Chondrocyte (in vitro differentiated cells): ENCODE results near the gene C16orf89. TPM values are rescaled to one million over a fixed set of nuclear protein-coding genes. Genes with fewer than 3 reads are reported as not detected.

Experiments
- DNase-seq: peaks from one replicate; pipeline ENCODE4 v3.0.0; 2021; ENCODE audit warnings: mixed read lengths, low spot score
- H3K27ac Mint-ChIP-seq: one replicate; pipeline ENCODE4 v1.8.0; 2021; ENCODE audit warnings: mild to moderate bottlenecking, moderate library complexity, mixed read lengths; ENCODE audit not compliant: unreplicated experiment
- H3K27me3 Mint-ChIP-seq: 2 replicates; pipeline ENCODE4 v1.8.0; 2021; ENCODE audit warnings: low read depth, mixed read lengths
- H3K36me3 Mint-ChIP-seq: 2 replicates; pipeline ENCODE4 v1.8.0; 2021; ENCODE audit warnings: low read depth, mixed read lengths
- H3K4me1 Mint-ChIP-seq: 2 replicates; pipeline ENCODE4 v1.8.0; 2021; ENCODE audit warnings: low read depth, mild to moderate bottlenecking, mixed read lengths
- H3K4me3 Mint-ChIP-seq: one replicate; pipeline ENCODE4 v1.8.0; 2021; ENCODE audit warnings: mild to moderate bottlenecking, moderate library complexity, mixed read lengths; ENCODE audit not compliant: unreplicated experiment
- H3K9me3 Mint-ChIP-seq: 2 replicates; pipeline ENCODE4 v1.8.0; 2021; ENCODE audit warnings: low read depth, mixed read lengths
- CTCF ChIP-seq: fragments of 200-600 bp; sonication (generic); IDR thresholded peaks from 2 replicates; pipeline ENCODE4 v1.5.0; 2021; ENCODE audit warnings: antibody characterized with exemption, mild to moderate bottlenecking, moderate library complexity
- total RNA-seq: library from RNA; stranded (reverse); gene quantifications from 3 replicates; pipeline ENCODE4 v1.2.1, GENCODE V29; 2021

C16orf89 gene
- total RNA-seq, 1 donor from 2014 or later = not detected

GRCh38 chr16:5065326-5065725 is 430 bp downstream of the C16orf89 start:
- no peaks in the 10 kb centered on the region for H3K36me3 Mint-ChIP-seq
- no peak for DNase-seq
- H3K9me3 Mint-ChIP-seq = no peaks in the 10 kb centered on the region
- no peak for TF ChIP-seq CTCF
- peaks cover 36% of the 10 kb centered on the region for H3K27me3 Mint-ChIP-seq
- H3K4me1 Mint-ChIP-seq = no peaks in the 10 kb centered on the region
- no peak overlapping the region for H3K27ac Mint-ChIP-seq
- H3K4me3 Mint-ChIP-seq = no peak overlapping the region

GRCh38 chr16:5064915-5065314 is 841 bp downstream of the C16orf89 start:
- no peak for TF ChIP-seq CTCF
- Mint-ChIP-seq H3K27ac (no peak overlapping the region), H3K36me3 (no peaks in the 10 kb centered on the region), H3K9me3 (no peaks in the 10 kb centered on the region), H3K4me3 (no peak overlapping the region), H3K27me3 (peaks cover 36% of the 10 kb centered on the region), H3K4me1 (no peaks in the 10 kb centered on the region)
- DNase-seq = peak; percentile 73

GRCh38 chr16:5062790-5063765 is 2.7 kb downstream of the C16orf89 start:
- H3K36me3 Mint-ChIP-seq = no peaks in the 10 kb centered on the region
- H3K9me3 Mint-ChIP-seq = no peaks in the 10 kb centered on the region
- no peak overlapping the region for H3K27ac Mint-ChIP-seq
- peaks cover 2% of the 10 kb centered on the region for H3K4me1 Mint-ChIP-seq
- H3K4me3 Mint-ChIP-seq = no peak overlapping the region
- DNase-seq = peak; percentile 63
- TF ChIP-seq CTCF = no peak
- peaks cover 37% of the 10 kb centered on the region for H3K27me3 Mint-ChIP-seq

GRCh38 chr16:5062051-5062450 is 3.7 kb downstream of the C16orf89 start:
- H3K27me3 Mint-ChIP-seq = peaks cover 29% of the 10 kb centered on the region
- H3K36me3 Mint-ChIP-seq = no peaks in the 10 kb centered on the region
- no peak overlapping the region for H3K27ac Mint-ChIP-seq
- peak; percentile 64 for DNase-seq
- peaks cover 2% of the 10 kb centered on the region for H3K4me1 Mint-ChIP-seq
- no peak overlapping the region for H3K4me3 Mint-ChIP-seq
- no peak for TF ChIP-seq CTCF
- H3K9me3 Mint-ChIP-seq = no peaks in the 10 kb centered on the region

- Mint-ChIP-seq H3K27me3 (peaks cover 25% of the 10 kb centered on the region), H3K4me3 (no peak overlapping the region), H3K4me1 (peaks cover 2% of the 10 kb centered on the region), H3K27ac (no peak overlapping the region), H3K9me3 (no peaks in the 10 kb centered on the region), H3K36me3 (no peaks in the 10 kb centered on the region)
- no peak for TF ChIP-seq CTCF
- peak; percentile 68 for DNase-seq
These were observed 5.6 kb downstream of the C16orf89 start for GRCh38 chr16:5060073-5060641.
